NCI-H146 treated with DMSO at 0.1 percent for 48 hours (cell line): ENCODE results near the gene MYO5B.
A peak's percentile ranks its signal among the peaks of the same experiment; 100 is the strongest.
"Not testable (repeated sequence)": the region's sequence is repeated elsewhere in the genome, so short reads cannot be mapped to it uniquely, and the experiment has no call there.

ENCODE experiments used
- DNase-seq: peaks from one replicate; lab custom pipeline; 2025; ENCODE audit not compliant: unreplicated experiment; lab: John Stamatoyannopoulos, UW

MYO5B gene

DNA sequence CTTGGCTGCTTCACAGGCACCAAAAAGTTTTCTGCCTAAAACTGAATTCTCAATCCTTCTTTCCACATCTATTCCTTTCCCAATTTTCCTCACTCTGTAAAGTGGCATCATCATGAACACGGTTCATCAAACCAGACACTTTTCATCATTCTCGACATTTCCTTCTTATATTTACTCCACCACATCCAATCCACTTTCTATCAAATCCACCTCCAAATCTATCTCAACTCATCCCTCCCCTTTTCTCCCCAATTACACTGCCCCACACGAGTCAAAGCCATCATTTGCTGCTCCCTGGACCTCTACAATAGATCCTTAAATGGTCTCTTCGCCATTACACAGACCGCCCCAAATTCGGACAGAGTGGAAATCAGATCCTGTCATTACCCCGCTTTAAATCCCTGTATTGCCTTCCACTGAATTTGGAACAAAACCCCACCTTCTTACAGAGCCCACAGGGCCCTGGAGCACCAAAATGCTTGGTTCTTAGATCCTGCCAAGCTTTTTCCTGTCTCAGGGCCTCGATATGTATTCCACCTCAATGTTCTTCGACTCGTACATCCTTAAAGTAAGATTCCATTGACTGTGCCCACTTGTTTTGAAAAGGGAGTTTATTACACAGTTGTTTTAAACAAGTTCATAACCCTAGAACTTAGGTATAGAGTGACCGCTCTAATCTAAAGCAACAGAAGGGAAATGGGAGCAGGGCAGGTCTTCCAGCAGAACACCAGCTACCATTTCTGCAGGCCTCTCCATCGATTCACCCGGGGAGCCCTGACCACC is 382.5 kb downstream of the MYO5B start:
- DNase-seq, result peak; percentile 54

DNA sequence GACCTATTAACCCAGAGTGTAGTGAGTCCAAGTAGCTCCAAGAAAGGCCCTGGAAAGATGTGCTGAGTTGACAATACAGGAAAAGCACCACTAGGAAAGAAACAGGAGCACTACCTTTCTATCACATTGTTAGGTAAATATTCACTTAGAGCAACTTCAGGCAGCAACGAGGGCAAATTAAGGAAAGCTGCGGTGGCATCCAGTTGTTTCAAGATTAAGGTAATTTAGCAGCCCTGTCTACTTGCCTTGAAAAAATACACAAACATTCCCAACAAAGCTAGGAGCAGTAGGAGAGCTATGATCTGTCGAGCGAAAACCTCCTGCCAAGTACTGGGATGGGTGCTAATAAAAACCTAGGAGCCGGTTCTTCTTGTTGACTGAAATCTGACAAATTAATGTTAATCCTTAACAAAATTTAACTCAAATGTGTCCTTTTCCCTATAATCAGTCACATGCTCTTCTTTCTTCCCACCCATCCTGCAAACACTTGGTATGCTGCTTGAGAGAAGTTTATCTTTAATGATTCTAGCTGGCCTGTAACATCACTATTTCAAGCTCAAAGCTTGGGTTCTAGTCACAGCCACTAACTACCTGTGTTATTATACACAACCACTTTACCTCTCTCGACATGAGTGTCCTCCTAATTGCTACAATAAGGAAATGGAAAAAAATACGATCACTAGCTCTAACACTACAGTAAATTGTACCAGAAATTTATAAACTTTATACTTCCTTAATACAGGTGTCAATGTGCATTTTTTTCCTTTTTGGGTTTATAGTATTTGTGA is 383.6 kb downstream of the MYO5B start:
- DNase-seq, result no peak

DNA sequence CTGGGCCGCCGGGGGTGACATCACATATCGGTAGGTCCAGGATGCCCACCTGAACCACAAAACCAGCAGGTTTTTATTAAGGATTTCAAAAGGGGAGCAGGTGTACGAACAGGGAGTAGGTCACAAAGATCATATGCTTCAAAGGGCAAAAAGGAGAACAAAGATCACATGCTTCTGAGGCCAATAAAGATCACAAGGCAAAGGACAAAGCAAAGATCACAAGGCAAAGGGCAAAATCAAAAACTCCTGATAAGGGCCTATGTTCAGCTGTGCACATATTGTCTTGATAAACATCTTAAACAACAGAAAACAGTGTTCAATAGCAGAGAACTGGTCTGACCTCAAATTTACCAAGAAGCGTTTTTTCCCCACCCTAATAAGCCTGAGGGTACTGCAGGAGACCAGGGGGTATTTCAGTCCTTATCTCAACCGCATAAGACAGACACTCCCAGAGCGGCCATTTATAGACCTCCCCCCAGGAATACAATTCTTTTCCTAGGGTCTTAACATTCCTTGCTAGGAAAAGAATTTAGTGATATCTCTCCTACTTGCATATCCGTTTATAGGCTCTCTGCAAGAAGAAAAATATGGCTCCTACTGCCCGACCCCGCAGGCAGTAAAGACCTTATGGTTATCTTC is 386.3 kb downstream of the MYO5B start:
- DNase-seq, result not testable (repeated sequence)

DNA sequence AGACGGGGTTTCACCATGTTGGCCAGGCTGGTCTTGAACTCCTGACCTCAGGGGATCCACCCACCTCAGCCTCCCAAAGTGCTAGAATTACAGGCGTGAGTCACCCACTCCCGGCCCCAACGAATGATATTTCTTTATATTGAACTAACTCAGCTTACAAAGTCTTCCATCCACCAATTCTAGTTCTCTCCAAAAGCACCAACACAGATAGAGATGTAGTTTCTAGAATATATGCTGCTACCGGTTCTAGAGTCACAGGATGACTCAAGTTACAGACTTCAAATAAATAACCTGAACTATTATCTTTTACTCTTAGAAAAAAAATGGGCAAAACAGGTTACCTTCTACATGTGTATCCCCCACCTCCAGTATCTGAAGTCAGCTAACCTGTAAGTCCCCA is 390.9 kb downstream of the MYO5B start:
- no peak for DNase-seq

DNA sequence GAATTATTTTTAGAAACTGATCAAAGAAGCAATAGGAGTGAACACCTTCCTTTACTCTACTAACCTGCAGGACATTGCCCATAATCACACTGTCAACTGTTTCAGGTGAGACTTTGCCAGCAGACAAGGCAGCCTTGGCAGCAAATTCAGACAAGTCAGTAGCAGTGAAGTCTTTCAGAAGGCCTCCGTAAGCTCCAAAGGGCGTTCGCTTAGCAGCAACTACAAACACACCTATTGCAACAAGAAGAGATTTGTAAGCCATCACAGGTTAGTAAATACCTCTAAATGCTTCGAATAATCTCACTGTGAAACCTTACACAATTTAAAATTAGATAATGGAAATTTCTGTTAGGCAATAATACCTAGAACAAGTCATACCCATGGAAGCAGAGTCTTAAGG is 392.3 kb downstream of the MYO5B start:
- DNase-seq, result no peak

DNA sequence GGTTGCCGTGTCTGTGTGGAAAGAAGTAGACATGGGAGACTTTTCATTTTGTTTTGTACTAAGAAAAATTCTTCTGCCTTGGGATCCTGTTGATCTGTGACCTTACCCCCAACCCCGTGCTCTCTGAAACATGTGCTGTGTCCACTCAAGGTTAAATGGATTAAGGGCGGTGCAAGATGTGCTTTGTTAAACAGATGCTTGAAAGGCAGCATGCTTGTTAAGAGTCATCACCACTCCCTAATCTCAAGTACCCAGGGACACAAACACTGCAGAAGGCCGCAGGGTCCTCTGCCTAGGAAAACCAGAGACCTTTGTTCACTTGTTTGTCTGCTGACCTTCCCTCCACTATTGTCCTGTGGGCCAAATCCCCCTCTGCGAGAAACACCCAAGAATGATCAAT is 394.5 kb downstream of the MYO5B start:
- DNase-seq, result not testable (repeated sequence)

DNA sequence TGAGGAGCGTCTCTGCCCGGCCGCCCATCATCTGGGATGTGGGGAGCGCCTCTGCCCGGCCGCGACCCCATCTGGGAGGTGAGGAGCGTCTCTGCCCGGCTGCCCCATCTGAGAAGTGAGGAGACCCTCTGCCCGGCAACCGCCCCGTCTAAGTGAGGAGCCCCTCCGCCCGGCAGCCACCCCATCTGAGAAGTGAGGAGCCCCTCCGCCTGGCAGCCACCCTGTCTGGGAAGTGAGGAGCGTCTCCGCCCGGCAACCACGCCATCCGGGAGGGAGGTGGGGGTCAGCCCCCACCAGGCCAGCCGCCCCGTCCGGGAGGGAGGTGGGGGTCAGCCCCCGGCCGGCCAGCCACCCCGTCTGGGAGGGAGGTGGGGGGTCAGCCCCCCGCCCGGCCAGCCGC is 395.1 kb downstream of the MYO5B start:
- DNase-seq, result not testable (repeated sequence)

DNA sequence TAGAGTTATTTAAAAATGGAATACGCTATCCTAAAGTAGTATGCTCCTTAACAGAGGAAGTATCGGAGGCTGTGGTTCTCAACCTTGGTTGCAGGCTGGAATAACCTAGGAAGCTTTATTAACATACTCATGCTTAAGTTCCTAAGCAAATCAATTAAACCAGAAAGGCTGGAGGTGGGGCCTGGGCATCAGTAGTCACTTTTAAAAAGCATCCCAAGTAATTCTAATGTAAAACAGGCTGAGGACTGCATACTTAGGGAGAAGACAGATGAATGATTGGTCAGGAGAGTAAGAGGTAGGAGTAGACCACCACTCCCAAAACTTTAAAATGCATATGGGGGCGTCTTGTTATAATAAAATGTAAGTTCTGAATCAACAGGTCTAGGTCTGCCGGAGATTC is 396.9 kb downstream of the MYO5B start:
- no peak for DNase-seq

DNA sequence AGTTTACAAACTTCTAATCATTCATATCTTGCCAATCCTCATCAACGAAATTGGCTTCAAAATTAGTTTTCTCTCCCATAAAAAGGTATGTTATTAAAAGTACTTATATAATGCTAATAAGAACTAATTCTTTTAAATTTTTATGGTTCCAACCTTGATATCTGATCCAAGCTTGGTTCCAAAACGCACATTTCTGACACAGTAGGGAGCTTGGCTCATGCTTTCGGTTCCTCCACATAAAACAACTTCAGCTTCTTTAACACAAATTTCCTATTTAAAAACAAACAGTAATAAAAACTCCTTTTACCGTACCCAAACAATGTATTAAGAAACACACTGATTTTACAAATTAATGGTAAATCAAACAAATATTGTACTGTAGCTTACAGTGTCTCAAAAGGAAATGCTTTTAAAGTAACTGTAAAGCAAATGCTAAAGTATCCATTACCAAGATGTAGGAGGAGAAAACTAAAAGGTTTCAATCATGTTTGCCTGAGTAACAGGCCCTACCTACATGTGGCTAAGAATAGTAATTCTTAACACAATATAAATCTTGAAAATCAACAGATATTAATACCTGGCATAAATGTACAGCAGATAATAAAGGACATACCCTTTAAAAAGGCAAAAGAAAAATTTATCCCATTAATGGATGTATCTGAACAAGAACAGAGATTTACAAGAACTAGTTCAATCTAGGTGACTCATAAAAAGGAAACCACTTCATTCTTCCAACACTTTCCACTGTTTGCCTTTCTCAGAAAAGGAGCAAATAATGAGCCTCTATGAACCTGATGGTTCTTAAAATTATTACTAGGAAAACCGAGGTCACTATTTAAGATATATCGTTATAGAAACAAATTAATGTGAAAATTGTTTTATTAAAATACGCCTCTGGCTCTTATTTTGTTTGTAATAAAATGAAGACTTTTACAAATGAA is 399.1 kb downstream of the MYO5B start:
- no peak for DNase-seq

DNA sequence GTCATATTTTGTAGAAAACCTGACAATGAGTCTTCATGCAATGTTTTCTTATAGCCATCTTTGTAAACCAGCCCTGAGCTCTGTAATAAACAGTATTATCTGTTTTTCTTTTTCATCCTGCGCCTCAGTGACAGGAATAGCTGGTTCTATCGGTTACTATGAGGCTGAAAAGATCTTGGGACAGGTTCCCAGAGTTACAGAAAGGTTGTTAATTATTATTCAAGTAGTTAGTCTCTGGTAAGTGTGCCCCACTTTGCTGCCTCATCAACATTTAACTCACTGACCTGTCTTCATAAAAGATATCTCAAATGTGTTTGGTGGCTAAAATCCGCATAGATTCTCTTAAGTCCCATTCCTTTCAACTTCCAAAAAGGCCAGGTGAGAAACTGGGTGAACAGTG is 400.2 kb downstream of the MYO5B start:
- DNase-seq, result no peak

DNA sequence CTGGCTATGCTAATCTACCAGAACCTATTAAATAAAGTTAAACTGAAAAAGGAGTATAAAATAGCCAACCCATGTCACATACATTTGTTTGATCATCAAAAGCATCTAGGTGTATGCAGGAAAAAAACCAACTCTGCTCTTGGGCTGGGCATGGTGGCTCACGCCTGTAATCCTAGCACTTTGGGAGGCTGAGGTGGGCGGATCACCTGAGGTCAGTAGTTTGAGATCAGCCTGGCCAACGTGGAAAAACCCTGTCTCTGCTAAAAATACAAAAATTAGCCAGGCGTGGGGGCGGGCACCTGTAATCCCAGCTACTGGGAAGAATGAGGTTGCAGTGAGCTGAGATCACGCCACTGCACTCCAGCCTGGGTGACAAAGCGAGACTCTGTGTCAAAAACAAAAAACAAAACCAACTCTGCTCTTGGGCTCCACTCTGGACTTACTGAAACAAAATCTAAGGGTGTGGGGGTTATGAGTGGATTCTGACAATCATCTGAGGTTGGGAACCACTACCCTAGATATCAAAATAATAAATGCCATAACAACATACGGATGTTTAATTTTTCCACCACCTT is 405.3 kb downstream of the MYO5B start:
- DNase-seq, result not testable (repeated sequence)

DNA sequence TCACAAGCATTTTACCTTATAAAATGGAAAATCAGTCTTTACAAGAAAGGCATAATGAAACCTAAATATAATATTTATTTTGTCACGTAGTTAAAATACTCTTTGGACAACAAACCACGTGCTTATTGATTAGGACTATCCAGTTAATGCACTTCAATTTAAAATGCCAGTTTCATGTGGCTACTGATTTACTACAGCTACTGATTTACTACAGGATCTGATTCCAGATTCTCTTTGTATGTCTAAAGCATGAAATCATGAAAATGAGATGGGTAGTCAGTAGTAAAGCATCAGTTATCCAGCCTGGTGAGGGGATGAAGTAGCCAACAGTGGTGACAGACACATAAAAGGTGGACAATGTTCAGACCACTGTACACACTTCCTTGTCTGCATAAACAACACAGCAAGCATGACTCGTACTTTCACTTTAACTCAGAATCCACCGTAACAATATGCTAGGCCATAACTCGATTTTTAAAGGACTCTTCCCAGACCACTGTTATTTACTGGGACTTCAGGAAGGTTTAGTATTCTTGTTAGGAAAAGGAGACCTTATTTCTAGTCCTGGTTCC is 406.5 kb downstream of the MYO5B start:
- DNase-seq, result no peak

DNA sequence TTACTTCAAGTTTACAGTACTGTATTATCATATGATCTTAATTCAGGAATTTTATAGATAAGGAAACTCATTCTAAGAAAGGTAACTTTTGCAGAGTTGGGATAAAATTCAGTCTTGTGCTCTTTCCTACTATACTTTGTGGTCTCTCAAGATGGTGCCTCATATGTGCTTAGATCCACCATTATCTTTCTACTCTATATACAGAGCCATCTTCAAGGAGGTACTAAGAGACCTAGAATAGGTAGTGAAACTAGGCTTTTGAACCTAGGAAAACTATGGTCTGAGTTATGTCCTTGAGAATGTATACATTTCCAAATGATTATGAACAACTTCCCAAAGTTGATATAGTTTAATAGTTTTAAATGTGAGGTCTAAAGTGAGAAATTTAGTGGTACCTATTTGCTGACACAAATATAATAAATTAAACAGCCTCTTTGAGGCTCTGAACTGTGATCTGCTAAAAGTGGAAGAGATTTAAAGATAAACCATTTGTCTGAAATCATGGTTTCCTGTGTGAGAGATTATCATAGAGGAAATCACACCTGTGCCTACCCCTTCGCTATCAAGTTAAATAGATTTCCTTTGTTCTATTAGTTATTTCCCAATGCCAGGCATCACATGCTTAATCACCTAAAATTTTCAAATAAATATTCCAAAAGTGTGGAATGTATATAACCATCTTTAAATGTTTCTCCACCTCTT is 408.8 kb downstream of the MYO5B start:
- no peak for DNase-seq

DNA sequence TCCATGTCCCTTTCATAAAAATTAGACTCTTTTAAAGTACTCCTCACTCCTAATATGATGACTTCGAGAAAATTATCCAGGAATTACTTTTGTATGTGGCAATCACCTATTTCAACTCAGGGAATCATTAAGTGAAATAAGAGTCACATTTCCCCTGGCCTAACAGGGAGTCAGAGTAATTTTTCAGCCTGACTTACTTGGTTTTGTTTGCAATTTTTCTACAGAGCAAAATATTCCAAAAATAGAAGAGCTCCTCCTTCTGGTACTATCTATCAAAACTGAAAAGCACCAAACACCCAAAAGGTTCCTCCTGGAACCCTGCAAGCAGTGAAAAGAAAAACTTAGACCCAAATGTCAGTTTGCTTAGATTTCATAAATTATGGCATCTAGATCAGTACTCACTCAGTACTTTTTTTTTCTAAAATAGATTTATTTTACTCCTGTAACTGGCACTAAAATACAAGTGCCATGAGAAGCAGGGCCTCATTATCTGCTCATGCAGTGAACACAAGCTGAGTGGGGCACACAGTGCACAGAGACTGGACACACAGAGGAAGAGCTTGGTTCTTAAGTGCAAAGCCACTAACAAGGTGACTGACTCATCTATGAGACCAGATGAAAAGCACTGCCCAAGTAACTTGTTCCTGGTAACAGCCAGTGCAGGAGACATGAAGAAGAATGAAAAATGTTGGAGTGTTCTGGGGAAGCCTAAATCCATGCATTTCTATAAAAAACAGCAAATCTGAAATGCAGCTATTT is 410.3 kb downstream of the MYO5B start:
- no peak for DNase-seq

DNA sequence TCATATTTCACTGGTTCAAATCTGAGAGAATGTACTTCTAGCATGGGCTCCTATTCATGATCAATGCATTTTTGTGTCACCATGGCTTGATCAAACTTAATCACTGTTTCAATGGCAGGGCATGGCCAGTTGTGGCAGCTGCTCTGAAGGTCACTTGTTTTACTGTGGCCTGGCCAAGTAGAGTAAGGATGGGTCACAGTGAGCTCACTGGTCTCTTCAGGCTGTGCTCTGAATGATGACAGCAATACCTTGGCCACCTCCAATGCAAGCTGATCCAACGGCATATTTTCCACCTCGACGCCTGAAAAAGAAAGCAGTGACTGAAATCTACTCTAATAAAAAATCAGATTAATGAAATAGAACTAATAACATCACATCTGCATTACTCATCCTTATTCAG is 411.3 kb downstream of the MYO5B start:
- not testable (repeated sequence) for DNase-seq

DNA sequence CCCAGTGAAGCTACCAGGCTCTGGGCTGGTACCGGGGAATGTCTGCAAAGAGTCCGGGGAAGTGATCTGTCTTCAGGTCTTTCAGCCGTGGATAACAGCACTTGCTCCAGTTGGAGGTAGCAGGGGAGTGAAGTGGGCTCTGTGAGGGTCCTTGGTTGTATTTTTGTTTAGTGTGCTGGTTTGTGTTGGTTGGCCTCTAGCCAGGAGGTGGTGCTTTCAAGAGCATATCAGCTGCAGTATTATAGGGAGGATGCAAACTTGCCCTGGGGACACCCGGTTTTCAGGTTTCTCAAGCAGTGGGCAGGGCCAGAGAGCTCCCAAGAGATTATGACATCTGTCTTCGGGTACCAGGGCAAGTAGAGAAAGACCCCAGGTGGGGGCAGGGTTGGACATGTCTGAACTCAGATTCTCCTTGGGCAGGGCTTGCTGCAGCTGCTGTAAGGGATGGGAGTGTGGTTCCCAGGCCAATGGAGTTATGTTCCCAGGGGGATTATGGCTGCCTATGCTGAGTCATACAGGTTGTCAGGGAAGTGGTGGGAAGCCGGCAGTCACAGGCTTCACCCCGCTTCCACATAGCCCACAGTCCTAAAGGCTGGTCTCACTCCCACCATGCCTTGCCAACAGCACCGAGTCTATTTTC is 416.0 kb downstream of the MYO5B start:
- DNase-seq, result no peak
